ENCODE results near the gene MEOX1. TPM values are rescaled to one million over a fixed set of nuclear protein-coding genes. Genes with fewer than 3 reads are reported as not detected.

The MEOX1 gene
- 1.1 and 1.7 TPM in 2 replicates for total RNA-seq
- long read RNA-seq, partial matches to known transcripts: 0 of 1 reads
- long read RNA-seq, other reads (novel, unspliced or antisense): 0 of 1 reads

- no peaks in the 10 kb centered on the region for H3K9me3 Mint-ChIP-seq
- no peaks in the 10 kb centered on the region for H3K36me3 Mint-ChIP-seq (ENCODE audit: low read depth)
- no peak for DNase-seq (ENCODE audit: low read depth, low spot score)
- H3K4me3 Mint-ChIP-seq: peak within 1 kb of the TSS; percentile 27
- peaks cover 48% of the 10 kb centered on the region for H3K4me1 Mint-ChIP-seq
- H3K27ac Mint-ChIP-seq (ENCODE audit: unreplicated experiment): no peak within 1 kb of the TSS
- H3K27me3 Mint-ChIP-seq (ENCODE audit: low read depth): no peaks in the 10 kb centered on the region
- no peak for TF ChIP-seq CTCF (conservative IDR thresholded peaks at IDR 0.05)
Observed at GRCh38 chr17:43661699-43662412, at the start of gene MEOX1. Gene MEOX1, minus strand, starts transcription at chr17:43661922. Its CDS starts 388 bp downstream, at chr17:43661534.

- no peaks in the 10 kb centered on the region for H3K9me3 Mint-ChIP-seq
- no peak for TF ChIP-seq CTCF (conservative IDR thresholded peaks at IDR 0.05)
- H3K27me3 Mint-ChIP-seq (ENCODE audit: low read depth): peaks cover 27% of the 10 kb centered on the region
- peaks cover 15% of the 10 kb centered on the region for H3K4me1 Mint-ChIP-seq
- H3K27ac Mint-ChIP-seq (ENCODE audit: unreplicated experiment): no peak overlapping the region
- H3K4me3 Mint-ChIP-seq: no peak overlapping the region
- no peak for DNase-seq (ENCODE audit: low read depth, low spot score)
- H3K36me3 Mint-ChIP-seq (ENCODE audit: low read depth): no peaks in the 10 kb centered on the region
Observed at GRCh38 chr17:43710101-43710500, 48.4 kb upstream of the MEOX1 start.

- Mint-ChIP-seq H3K9me3 (no peaks in the 10 kb centered on the region), H3K36me3 (ENCODE audit: low read depth) (no peaks in the 10 kb centered on the region), H3K4me3 (no peak overlapping the region), H3K27ac (ENCODE audit: unreplicated experiment) (no peak overlapping the region), H3K4me1 (peaks cover 10% of the 10 kb centered on the region), H3K27me3 (ENCODE audit: low read depth) (peaks cover 18% of the 10 kb centered on the region)
- no peak for TF ChIP-seq CTCF (conservative IDR thresholded peaks at IDR 0.05)
- no peak for DNase-seq (ENCODE audit: low read depth, low spot score)
Observed at GRCh38 chr17:43709210-43709609, 47.5 kb upstream of the MEOX1 start.

GRCh38 chr17:43707184-43707583, 45.5 kb upstream of the MEOX1 start:
- H3K4me1 Mint-ChIP-seq: peaks cover 9% of the 10 kb centered on the region
- H3K9me3 Mint-ChIP-seq: peaks cover 2% of the 10 kb centered on the region
- no peak overlapping the region for H3K27ac Mint-ChIP-seq (ENCODE audit: unreplicated experiment)
- H3K4me3 Mint-ChIP-seq: no peak overlapping the region
- peaks cover 4% of the 10 kb centered on the region for H3K27me3 Mint-ChIP-seq (ENCODE audit: low read depth)
- DNase-seq (ENCODE audit: low read depth, low spot score): no peak
- TF ChIP-seq CTCF (conservative IDR thresholded peaks at IDR 0.05): no peak
- no peaks in the 10 kb centered on the region for H3K36me3 Mint-ChIP-seq (ENCODE audit: low read depth)

DNA sequence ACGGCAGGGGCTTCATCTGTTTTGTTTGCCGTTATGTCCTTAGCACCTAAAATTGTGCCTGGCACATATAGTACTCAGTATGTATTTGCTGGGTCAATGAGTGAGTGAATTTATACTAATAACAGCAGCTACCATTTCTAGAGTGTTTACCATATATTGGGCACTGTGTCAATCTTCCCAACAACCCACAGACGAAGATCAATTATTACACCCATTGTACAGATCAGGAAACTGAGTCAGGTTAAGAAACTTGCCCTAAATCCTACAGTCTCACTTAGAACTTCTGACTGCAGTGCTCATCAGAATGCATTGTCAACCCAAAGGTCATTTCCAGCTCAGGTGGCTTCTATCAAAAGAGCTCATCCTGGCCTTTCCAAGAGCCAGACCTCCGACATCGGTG, 44.5 kb upstream of the MEOX1 start:
- Mint-ChIP-seq H3K27me3 (ENCODE audit: low read depth) (peaks cover 4% of the 10 kb centered on the region), H3K9me3 (peaks cover 2% of the 10 kb centered on the region), H3K36me3 (ENCODE audit: low read depth) (no peaks in the 10 kb centered on the region), H3K27ac (ENCODE audit: unreplicated experiment) (no peak overlapping the region), H3K4me1 (peaks cover 9% of the 10 kb centered on the region), H3K4me3 (no peak overlapping the region)
- no peak for DNase-seq (ENCODE audit: low read depth, low spot score)
- TF ChIP-seq CTCF (conservative IDR thresholded peaks at IDR 0.05): no peak
